Inflammatory macrophage (primary cell): ENCODE data around the gene RBX1.
"Not testable (repeated sequence)": the region's sequence is repeated elsewhere in the genome, so short reads cannot be mapped to it uniquely, and the experiment has no call there.

Experiments used
- DNase-seq, 2 donors: peaks; one replicate each; pipeline ENCODE4 v3.0.0-alpha.2; 2020 to 2022

The RBX1 gene

GRCh38 chr22:40973144-40973543 lies 22.0 kb downstream of the RBX1 start:
- no peak for DNase-seq

- no peak for DNase-seq
Measured at GRCh38 chr22:40975366-40975765, 24.2 kb downstream of the RBX1 start.

GRCh38 chr22:40976866-40977700 lies 25.9 kb downstream of the RBX1 start:
- DNase-seq = no peak

GRCh38 chr22:40979198-40979597 lies 28.0 kb downstream of the RBX1 start:
- no peak for DNase-seq

GRCh38 chr22:40979871-40980270 lies 28.7 kb downstream of the RBX1 start:
- no peak for DNase-seq

GRCh38 chr22:40982482-40983385 lies 31.6 kb downstream of the RBX1 start:
- DNase-seq = peak in 1 of 2 donors; percentile 30

GRCh38 chr22:40991298-40991697 lies 40.1 kb downstream of the RBX1 start:
- no peak for DNase-seq

GRCh38 chr22:40995821-40996220 lies 44.6 kb downstream of the RBX1 start:
- DNase-seq = no peak

GRCh38 chr22:40997520-40997919 lies 46.3 kb downstream of the RBX1 start:
- peak; percentile 47 to 72 for DNase-seq

- no peak for DNase-seq
Measured at GRCh38 chr22:41000040-41000565, 48.9 kb downstream of the RBX1 start.

GRCh38 chr22:41000941-41001721 lies 50.0 kb downstream of the RBX1 start:
- DNase-seq = no peak

GRCh38 chr22:41001722-41002122 lies 50.5 kb downstream of the RBX1 start:
- no peak for DNase-seq

GRCh38 chr22:41002386-41002785 lies 51.2 kb downstream of the RBX1 start:
- DNase-seq = not testable (repeated sequence)

GRCh38 chr22:41003066-41003465 lies 51.9 kb downstream of the RBX1 start:
- DNase-seq = no peak

- no peak for DNase-seq
Measured at GRCh38 chr22:41003976-41004375, 52.8 kb downstream of the RBX1 start.

GRCh38 chr22:41009222-41009948 lies 58.2 kb downstream of the RBX1 start:
- DNase-seq = peak; percentile 74 to 79

GRCh38 chr22:41015003-41015402 lies 63.8 kb downstream of the RBX1 start:
- peak; percentile 23 to 58 for DNase-seq

- DNase-seq = no peak
Measured at GRCh38 chr22:41021061-41021612, 70.0 kb downstream of the RBX1 start.

- DNase-seq = peak; percentile 90 to 93
Measured at GRCh38 chr22:41021613-41022454, 70.7 kb downstream of the RBX1 start.
